ENCODE measurements around the gene C1orf210.

DNA sequence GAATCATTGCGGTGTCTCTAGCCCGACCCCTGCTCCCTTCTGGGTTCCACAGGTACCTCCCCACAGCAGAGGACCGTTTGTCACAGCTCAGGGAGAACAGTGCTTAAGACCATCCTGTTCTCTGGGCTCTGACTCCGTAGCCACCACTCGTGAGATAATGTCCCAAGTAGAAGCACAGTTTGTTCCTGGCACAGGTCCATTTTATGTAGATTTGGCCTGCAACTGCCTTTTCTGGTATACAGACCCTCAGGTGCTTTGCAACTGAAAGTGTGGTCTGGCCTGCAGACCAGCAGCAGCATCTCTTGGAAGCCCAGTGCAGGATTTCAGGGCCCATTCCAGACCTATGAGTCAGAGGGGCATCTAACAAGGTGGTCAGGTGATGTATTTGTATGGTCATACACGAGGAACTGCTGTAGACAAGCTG lies 44.0 kb downstream of the C1orf210 start:
- TF ChIP-seq YY1 (IDR thresholded peaks at IDR 0.05; ENCODE audit: insufficient read depth, insufficient read length) (no peak), ZNF274 (IDR thresholded peaks at IDR 0.05; ENCODE audit: low read depth, low read length) (no peak)

All from NT2/D1 (cell line).